HG03280 (cell line): ENCODE measurements around the gene DHTKD1.
"Not testable (repeated sequence)": the region's sequence is repeated elsewhere in the genome, so short reads cannot be mapped to it uniquely, and the experiment has no call there.

Source experiments
- ATAC-seq: cut with Tn5 transposase; IDR thresholded peaks from one replicate; pipeline ENCODE4 v1.9.1; 2021; ENCODE audit warnings: mild to moderate bottlenecking, moderate library complexity; ENCODE audit not compliant: unreplicated experiment

Gene DHTKD1

DNA sequence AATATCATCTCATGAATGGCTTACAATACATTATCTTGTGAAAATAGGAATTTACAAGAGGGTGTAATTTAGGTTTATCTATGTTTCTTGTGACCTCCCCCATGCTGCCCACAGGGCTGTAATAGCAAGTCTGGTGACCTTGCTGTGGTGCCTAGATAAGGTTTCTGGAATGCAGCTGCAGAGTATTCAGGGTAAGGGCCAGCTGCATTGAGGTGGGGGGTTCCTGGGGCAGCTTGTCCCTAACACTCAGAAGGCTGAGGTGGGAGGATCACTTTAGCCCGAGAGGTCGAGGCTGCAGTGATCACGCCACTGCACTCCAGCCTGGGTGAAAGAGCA lies 5.3 kb upstream of the DHTKD1 start:
- no peak for ATAC-seq

DNA sequence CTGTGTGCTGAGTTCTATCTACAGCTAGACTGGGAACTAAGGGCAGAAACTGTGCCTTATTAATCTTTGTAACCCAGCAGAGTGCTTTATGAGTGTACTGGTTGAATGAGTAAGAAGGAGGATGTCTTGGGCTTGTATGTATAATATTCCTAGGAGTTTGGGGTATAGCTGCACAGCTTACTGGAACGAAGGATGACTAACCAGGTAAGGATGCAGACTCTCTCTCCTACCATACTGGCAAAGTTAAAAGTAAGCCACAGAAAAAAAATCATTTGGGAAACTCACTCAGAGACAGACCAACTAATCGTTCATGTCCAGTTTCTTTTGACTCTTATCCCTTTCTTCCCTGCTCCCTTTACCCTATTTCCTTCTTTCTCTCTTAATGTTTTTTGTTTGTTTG lies 1.4 kb upstream of the DHTKD1 start:
- no peak for ATAC-seq

- not testable (repeated sequence) for ATAC-seq
Observed at GRCh38 chr10:12071441-12071840, 2.7 kb downstream of the DHTKD1 start.

DNA sequence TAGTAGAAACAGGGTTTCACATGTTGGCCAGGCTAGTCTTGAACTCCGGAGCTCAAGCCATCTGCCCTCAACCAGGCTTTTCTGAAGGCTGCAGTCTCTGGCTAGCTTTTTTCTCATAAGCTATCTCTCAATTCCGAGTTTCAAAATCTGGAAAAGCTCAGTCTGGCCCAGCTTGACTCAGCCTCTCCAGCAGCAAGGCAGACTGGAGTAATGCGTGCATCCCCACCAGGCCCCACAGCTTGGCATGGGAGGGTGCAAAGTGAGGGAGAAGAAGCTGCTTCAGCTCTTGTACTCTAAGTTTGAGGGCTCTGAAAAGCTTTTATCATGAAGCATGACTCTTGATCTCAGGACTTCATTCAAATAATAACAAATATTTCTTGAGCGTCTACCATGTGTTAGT lies 4.8 kb downstream of the DHTKD1 start:
- ATAC-seq: no peak

DNA sequence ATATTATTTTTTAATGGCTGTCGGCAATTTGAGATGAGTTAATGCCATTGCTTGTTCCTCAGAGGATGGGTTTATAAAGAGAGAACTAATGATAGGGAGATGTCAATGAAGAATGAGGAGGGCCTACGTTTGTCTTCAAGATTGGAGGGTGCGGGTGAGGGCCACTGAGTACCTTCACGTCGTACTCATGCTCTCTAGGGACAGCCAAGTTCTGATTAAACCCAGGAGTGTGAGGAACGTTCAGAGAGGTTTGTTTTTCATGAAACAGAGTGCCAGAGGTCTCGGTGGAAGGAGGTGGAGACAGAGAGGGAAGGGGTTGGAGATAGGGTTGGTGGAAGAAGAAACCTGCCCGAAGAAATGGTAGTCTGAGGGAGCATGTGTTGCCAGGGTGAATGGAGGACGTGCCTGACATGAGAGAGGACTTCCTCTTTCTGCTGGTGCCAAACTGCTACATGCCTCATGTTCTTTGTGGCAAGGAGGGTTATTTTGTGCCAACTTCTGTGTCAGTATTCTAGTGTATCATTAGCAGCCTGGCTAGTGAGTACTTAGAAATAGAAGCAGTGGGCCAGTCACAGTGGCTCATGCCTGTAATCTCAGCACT lies 8.9 kb downstream of the DHTKD1 start:
- no peak for ATAC-seq

- ATAC-seq: no peak
Observed at GRCh38 chr10:12081470-12081869, 12.7 kb downstream of the DHTKD1 start.

DNA sequence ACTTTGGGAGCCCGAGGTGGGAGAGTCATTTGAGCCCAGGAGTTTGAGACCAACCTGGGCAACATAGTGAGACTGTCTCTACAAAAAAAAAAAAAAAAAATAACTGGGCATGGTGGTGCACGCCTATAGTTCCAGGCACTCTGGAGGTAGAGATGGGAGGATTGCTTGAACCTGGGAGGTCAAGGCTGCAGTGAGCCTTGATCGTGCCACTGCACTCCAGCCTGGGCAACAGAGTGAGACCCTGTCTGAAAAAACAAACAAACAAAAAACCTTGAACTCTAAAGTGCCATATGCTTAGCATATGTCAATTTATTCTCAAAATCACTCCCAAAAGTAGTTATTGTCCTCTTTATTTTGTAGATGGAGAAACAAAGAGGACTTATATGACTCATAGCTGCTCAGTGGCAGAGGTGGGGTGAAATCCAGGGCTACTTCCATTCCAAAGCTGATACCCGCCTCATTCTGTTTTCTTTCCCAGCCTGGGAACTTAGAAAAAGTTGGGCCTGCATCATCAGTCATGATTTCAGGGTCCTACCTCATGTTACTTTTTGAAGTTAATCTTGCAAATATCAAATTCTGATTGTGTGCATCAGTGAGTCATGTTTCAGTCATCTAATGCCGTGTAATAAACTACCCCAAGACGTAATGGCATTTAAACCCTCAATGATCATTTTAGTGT lies 13.3 kb downstream of the DHTKD1 start:
- ATAC-seq: no peak

GRCh38 chr10:12088919-12089318 lies 20.2 kb downstream of the DHTKD1 start:
- no peak for ATAC-seq

DNA sequence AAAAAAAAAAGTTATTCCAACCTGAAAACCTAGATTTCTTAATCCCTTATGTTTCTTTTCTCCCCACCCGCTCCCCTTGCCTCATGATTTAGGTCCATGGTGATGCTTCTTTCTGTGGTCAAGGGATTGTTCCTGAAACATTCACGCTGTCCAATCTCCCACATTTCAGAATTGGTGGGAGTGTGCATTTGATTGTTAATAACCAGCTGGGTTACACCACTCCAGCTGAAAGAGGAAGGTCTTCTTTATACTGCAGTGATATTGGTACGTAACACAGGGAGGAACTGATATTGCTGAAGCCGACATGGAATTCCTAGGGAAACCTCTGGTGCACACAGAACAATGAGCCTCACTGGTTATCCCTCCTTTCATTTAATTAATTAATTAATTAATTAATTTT lies 22.7 kb downstream of the DHTKD1 start:
- ATAC-seq: no peak

GRCh38 chr10:12097361-12097760 lies 28.6 kb downstream of the DHTKD1 start:
- ATAC-seq: not testable (repeated sequence)

DNA sequence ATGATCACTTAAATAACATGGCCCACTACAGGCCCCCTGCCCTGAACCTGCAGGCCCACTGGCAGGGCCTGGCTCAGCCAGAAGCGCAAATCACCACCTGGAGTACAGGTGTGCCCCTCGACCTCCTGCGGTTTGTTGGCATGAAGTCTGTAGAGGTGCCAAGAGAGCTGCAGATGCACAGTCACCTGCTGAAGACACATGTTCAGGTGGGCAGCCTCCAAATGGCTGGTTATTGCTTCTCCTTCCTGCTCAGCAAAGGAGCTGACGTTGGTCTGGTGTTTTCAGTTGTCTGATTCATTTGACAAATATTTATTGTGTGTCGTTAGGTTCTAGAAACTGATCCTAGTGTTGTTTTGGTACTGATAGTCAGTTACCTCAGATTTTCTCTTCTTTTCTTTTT lies 29.0 kb downstream of the DHTKD1 start:
- ATAC-seq: no peak

DNA sequence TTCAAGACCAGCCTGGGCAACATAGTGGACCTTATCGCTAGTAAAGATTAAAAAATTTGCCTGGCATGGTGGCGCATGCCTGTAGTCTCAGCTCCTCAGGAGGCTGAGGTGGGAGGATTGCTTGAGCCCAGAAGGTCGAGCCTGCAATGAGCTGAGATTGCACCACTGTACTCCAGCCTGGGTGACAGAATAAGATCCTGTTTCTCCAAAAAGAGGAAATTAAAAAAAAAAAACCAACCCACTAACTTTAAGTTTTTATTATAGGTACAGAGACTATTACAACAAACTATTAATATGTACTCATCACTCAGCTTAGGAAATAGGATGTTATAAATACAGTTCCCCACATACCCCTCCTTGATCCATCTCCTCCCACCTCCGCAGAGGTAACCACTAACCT lies 30.2 kb downstream of the DHTKD1 start:
- no peak for ATAC-seq

GRCh38 chr10:12103802-12104201 lies 35.0 kb downstream of the DHTKD1 start:
- ATAC-seq: no peak

DNA sequence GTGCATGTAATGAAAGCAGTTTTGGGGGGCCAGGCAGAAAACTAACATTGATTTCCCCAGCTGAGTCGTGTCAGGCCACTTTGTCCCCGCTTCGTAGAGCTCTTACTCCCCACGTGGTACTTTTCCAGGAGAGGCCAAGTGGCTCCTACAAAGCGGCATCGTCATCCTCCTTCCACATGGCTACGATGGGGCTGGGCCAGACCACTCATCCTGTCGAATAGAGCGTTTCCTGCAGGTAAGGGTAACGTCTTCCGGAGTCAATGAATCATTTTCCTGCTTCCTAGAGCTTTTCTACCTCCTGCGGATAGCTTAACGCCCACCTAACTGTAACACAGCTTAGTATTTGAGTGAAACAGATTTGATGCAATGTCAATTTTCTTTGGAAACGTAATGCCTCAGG lies 39.0 kb downstream of the DHTKD1 start:
- ATAC-seq: no peak

DNA sequence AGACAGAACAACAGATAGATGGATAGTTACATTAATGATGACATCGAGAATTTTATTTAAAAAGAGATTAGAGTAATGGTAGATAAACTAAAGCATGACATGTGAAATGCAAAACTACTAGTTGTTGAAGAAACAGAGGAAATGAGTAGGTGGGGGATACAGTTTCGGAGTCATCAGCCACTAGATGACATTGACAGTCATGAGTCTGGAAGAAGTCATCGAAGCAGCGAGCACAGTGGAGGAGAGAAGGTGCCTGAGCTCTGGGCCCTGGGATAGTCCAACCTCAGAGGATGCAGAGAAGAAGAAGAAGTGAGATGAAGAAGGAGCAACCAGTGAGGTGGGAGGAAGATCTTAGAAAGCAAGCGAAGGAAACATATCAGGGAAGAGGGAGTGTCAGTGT lies 40.5 kb downstream of the DHTKD1 start:
- no peak for ATAC-seq

DNA sequence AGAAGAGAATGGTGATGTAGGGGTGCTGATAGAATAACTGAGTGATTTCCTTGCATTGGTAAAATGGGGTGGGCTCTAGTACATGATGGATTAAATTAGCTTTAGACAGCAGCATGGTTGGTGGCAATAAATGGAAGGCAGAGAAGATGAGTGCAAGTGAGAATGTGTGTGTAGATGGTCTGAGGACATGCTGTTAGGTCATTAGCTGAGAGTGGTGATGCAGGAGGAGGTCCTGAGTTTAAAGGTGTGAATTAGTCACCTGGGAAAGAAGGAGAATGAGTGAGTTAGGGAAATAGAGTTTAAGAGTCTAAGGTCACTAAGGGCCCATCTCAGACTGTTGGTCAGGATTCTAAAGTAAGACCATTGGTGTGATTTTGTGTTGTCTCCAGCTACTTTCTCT lies 42.8 kb downstream of the DHTKD1 start:
- ATAC-seq: no peak

DNA sequence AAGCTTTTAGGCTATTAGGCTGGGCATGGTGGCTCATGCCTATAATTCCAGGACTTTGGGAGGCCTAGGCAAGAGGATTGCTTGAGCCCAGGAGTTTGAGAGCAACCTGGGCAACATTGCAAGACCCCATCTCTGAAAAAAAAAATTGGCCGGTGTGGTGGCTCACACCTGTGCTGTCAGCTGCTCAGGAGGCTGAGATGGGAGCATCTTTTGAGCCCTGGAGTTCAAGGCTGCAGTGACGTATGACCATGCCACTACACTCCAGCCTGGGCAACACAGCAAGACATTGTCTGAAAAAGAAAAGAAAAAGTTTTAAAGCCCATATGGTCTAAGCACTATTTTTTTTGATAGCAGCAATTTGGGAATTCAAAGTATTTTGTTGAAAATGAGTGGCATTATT lies 44.9 kb downstream of the DHTKD1 start:
- no peak for ATAC-seq

DNA sequence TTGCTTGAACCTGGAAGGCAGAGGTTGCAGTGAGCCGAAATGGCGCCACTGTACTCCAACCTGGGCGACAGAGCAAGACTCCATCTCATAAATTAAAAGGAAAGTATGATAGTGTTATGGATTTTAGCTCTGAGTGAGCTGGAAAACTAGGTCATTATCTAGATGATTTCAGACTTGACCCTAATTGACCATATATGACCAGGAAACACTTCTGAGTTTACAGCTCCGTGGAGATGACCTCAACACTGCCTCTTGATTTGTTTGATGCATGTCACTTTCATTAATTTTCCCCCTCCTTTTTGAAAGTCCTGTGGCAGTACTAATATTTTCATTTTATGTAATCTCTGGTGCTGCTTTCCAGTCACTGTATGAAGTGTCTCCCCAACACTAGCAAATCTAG lies 52.9 kb downstream of the DHTKD1 start:
- ATAC-seq: no peak

DNA sequence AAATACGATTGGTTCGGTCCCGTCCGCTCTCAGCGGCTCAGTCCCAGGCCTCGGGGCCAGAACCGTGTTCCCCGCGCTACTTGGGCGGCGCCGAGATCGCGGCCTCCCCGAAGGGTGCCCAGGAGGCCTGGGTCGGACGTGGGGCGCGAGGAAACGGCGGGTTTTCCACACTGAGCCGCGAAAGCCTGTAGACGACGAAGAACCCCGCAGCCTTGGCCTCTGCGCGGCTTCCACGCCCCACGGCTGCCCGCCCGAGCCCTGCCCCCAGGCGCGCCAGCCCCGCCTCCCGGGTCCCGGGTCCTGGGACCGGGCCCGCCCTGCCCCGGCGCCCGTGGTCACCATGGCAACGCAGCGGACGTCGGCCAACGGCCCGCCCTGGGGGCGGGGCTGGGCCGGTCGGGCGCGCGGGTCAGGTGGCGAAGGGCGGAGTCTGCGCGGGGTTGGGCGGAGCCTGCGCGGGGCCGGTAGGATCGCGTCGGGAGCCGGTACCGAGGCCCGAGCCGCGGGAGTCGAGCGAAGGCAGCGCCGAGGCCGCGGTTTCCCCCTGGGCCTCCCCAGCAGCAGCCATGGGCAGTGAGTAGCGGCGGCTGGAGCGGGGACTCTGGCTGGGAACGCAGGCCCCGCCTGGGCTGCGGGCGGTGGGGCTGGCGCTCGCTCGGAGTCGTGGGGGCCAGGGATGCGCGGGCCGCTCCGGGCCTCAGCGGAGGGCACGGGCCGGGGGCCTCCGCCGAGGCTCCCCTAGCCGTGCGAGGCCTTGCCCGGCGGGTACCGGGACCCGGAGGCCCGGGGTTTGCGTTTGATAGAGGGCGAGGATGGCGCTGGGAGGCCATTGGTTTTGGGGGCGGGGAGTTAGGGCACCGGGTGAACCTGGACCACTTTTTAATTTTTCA lies 60.7 kb downstream of the DHTKD1 start, which contains the start of gene SEC61A2:
SEC61A2 (plus strand) TSS at position 456 of the 890 bp plus-strand sequence; CDS start at position 567, 111 bp downstream.
- peak; percentile 91 for ATAC-seq

GRCh38 chr10:12130237-12130872 lies 61.6 kb downstream of the DHTKD1 start:
- peak; percentile 30 for ATAC-seq

- no peak for ATAC-seq
Observed at GRCh38 chr10:12135631-12136030, 66.9 kb downstream of the DHTKD1 start.
